Esophagus squamous epithelium (tissue), 4 donors: ENCODE results near the gene PYGM.

Experiments used
- POLR2A ChIP-seq, 4 donors: fragments of 450-650 bp; IDR thresholded peaks; one replicate each; pipeline ENCODE4 v1.6.1; 2017; ENCODE audit warnings: antibody characterized with exemption in 4 of 4, mild to moderate bottlenecking in 4 of 4, moderate library complexity in 3 of 4
- TF ChIP-seq, protein P1 (sequence below), 6 experiments: fragments of 450-650 bp in 4 of 6; fragments of 200-600 bp in 2 of 6; sonication (generic) in 2 of 6; IDR thresholded peaks; one replicate each; pipeline ENCODE4 v1.5.1; 2016 to 2019; ENCODE audit warnings: antibody characterized with exemption in 6 of 6, mild to moderate bottlenecking in 4 of 6, moderate library complexity in 4 of 6

GRCh38 chr11:64711138-64711955 lies 48.4 kb downstream of the PYGM start:
- TF ChIP-seq POLR2A (IDR thresholded peaks at IDR 0.05) = no peak
- TF ChIP-seq, protein P1, sequence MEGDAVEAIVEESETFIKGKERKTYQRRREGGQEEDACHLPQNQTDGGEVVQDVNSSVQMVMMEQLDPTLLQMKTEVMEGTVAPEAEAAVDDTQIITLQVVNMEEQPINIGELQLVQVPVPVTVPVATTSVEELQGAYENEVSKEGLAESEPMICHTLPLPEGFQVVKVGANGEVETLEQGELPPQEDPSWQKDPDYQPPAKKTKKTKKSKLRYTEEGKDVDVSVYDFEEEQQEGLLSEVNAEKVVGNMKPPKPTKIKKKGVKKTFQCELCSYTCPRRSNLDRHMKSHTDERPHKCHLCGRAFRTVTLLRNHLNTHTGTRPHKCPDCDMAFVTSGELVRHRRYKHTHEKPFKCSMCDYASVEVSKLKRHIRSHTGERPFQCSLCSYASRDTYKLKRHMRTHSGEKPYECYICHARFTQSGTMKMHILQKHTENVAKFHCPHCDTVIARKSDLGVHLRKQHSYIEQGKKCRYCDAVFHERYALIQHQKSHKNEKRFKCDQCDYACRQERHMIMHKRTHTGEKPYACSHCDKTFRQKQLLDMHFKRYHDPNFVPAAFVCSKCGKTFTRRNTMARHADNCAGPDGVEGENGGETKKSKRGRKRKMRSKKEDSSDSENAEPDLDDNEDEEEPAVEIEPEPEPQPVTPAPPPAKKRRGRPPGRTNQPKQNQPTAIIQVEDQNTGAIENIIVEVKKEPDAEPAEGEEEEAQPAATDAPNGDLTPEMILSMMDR (IDR thresholded peaks at IDR 0.05) = no peak
